Measurements from ENCODE around the gene TGFBR3.

- TF ChIP-seq CTCF (IDR thresholded peaks at IDR 0.05; ENCODE audit: control extremely low read depth in 1 of 3, insufficient read depth in 1 of 3, low read depth in 1 of 3, low read length in 3 of 3) (no peak), BACH1 (IDR thresholded peaks at IDR 0.05; ENCODE audit: low read length) (no peak), RAD21 (IDR thresholded peaks at IDR 0.05 in 1 of 2, conservative IDR thresholded peaks at IDR 0.05 in 1 of 2; ENCODE audit: low read depth in 2 of 2, low read length in 2 of 2) (no peak), USF2 (IDR thresholded peaks at IDR 0.05; ENCODE audit: low read length) (no peak), BRCA1 (IDR thresholded peaks at IDR 0.05; ENCODE audit: low read depth, low read length) (no peak), MAX (IDR thresholded peaks at IDR 0.05) (no peak), POLR2A (IDR thresholded peaks at IDR 0.05; ENCODE audit: control extremely low read depth in 1 of 2, low read depth in 2 of 2, low read length in 2 of 2) (no peak), NRF1 (IDR thresholded peaks at IDR 0.05; ENCODE audit: low read depth, low read length) (no peak), CHD7 (IDR thresholded peaks at IDR 0.05; ENCODE audit: insufficient replicate concordance, low read length) (no peak), EGR1 (IDR thresholded peaks at IDR 0.05; ENCODE audit: borderline replicate concordance, low read depth, low read length) (no peak)
Observed at GRCh38 chr1:91655912-91656449, 230.0 kb downstream of the TGFBR3 start.

All from H1 (cell line).